GM21786 (cell line): ENCODE measurements around the gene ADPRM.
"Not testable (repeated sequence)": the region's sequence is repeated elsewhere in the genome, so short reads cannot be mapped to it uniquely, and the experiment has no call there.

Experiments
- ATAC-seq: cut with Tn5 transposase; IDR thresholded peaks from one replicate; pipeline ENCODE4 v1.9.1; 2021; ENCODE audit not compliant: unreplicated experiment

The ADPRM gene

GRCh38 chr17:10698096-10698818, 863 bp downstream of the ADPRM start:
- no peak for ATAC-seq

GRCh38 chr17:10699856-10700255, 2.5 kb downstream of the ADPRM start:
- ATAC-seq, result no peak

- no peak for ATAC-seq
Measured at GRCh38 chr17:10702574-10702973, 5.2 kb downstream of the ADPRM start.

- no peak for ATAC-seq
Measured at GRCh38 chr17:10705727-10706126, 8.3 kb downstream of the ADPRM start.

- ATAC-seq, result no peak
Measured at GRCh38 chr17:10713318-10713717, 15.9 kb downstream of the ADPRM start.

- no peak for ATAC-seq
Measured at GRCh38 chr17:10716218-10716617, 18.8 kb downstream of the ADPRM start.

GRCh38 chr17:10718547-10718946, 21.2 kb downstream of the ADPRM start:
- no peak for ATAC-seq

GRCh38 chr17:10724546-10725195, 27.3 kb downstream of the ADPRM start:
- ATAC-seq, result no peak

GRCh38 chr17:10725262-10725661, 27.9 kb downstream of the ADPRM start:
- no peak for ATAC-seq

- ATAC-seq, result no peak
Measured at GRCh38 chr17:10726196-10726595, 28.8 kb downstream of the ADPRM start.

- no peak for ATAC-seq
Measured at GRCh38 chr17:10727192-10727591, 29.8 kb downstream of the ADPRM start.

GRCh38 chr17:10728331-10728892, 31.0 kb downstream of the ADPRM start:
- no peak for ATAC-seq

- ATAC-seq, result peak; percentile 69
Measured at GRCh38 chr17:10729334-10730193, 32.2 kb downstream of the ADPRM start, which contains the start of gene TMEM220. TMEM220 (minus strand) TSS chr17:10730023; CDS start chr17:10729851, 172 bp downstream.

GRCh38 chr17:10730247-10730646, 32.9 kb downstream of the ADPRM start:
- not testable (repeated sequence) for ATAC-seq

- ATAC-seq, result no peak
Measured at GRCh38 chr17:10731408-10731879, 34.0 kb downstream of the ADPRM start.

GRCh38 chr17:10732121-10732520, 34.7 kb downstream of the ADPRM start:
- not testable (repeated sequence) for ATAC-seq

GRCh38 chr17:10733666-10734065, 36.3 kb downstream of the ADPRM start:
- no peak for ATAC-seq

GRCh38 chr17:10735251-10735650, 37.9 kb downstream of the ADPRM start:
- no peak for ATAC-seq

GRCh38 chr17:10735821-10736220, 38.4 kb downstream of the ADPRM start:
- no peak for ATAC-seq

- no peak for ATAC-seq
Measured at GRCh38 chr17:10737168-10737622, 39.8 kb downstream of the ADPRM start.

GRCh38 chr17:10737736-10738135, 40.3 kb downstream of the ADPRM start:
- ATAC-seq, result no peak
